Thyroid gland (tissue), 4 donors: ENCODE data around the gene RAD9A.

ENCODE experiments used
- POLR2A ChIP-seq, 2 donors: fragments of 450-650 bp; IDR thresholded peaks; one replicate each; pipeline ENCODE4 v1.6.1; 2017; ENCODE audit warnings: antibody characterized with exemption in 2 of 2, mild to moderate bottlenecking in 2 of 2, moderate library complexity in 1 of 2
- TF ChIP-seq, protein P1 (sequence below), 6 experiments: fragments of 200-600 bp in 3 of 6; fragments of 450-650 bp in 3 of 6; sonication (generic) in 3 of 6; IDR thresholded peaks; one replicate each; pipeline ENCODE4 v1.5.1; 2016 to 2019; ENCODE audit warnings: antibody characterized with exemption in 6 of 6, mild to moderate bottlenecking in 2 of 6, inconsistent platforms in 1 of 6, moderate library complexity in 1 of 6

DNA sequence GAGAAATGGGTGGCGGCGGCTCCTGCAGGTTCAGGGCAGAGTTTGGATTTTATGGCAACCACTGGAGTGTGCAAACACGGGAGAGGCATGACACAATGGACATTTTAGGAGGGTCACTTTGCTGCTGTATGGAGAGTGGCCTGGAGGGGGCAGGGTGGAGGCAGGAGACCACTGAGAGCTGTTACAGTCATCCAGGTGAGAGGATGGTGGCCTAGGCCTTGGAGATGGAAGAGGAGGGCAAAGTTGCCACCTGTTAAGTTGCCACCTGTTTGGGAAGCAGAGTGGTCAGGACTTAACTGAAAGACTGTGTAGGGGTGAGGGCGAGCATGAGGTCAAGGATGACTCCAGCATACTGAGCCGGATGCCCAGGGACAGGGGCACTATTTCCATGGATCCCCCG is 2.3 kb upstream of the RAD9A start:
- no peak for TF ChIP-seq POLR2A (IDR thresholded peaks at IDR 0.05)
- TF ChIP-seq, protein P1, sequence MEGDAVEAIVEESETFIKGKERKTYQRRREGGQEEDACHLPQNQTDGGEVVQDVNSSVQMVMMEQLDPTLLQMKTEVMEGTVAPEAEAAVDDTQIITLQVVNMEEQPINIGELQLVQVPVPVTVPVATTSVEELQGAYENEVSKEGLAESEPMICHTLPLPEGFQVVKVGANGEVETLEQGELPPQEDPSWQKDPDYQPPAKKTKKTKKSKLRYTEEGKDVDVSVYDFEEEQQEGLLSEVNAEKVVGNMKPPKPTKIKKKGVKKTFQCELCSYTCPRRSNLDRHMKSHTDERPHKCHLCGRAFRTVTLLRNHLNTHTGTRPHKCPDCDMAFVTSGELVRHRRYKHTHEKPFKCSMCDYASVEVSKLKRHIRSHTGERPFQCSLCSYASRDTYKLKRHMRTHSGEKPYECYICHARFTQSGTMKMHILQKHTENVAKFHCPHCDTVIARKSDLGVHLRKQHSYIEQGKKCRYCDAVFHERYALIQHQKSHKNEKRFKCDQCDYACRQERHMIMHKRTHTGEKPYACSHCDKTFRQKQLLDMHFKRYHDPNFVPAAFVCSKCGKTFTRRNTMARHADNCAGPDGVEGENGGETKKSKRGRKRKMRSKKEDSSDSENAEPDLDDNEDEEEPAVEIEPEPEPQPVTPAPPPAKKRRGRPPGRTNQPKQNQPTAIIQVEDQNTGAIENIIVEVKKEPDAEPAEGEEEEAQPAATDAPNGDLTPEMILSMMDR (IDR thresholded peaks at IDR 0.05): peak in 4 of 6 experiments; percentile 21 to 43 (median 36)
